HG02981 (cell line): ENCODE results near the gene CEP57L1.
"Not testable (repeated sequence)": the region's sequence is repeated elsewhere in the genome, so short reads cannot be mapped to it uniquely, and the experiment has no call there.

Source experiments
- ATAC-seq: cut with Tn5 transposase; IDR thresholded peaks from one replicate; pipeline ENCODE4 v1.9.1; 2021; ENCODE audit warnings: mild to moderate bottlenecking, moderate library complexity; ENCODE audit not compliant: unreplicated experiment

The CEP57L1 gene

DNA sequence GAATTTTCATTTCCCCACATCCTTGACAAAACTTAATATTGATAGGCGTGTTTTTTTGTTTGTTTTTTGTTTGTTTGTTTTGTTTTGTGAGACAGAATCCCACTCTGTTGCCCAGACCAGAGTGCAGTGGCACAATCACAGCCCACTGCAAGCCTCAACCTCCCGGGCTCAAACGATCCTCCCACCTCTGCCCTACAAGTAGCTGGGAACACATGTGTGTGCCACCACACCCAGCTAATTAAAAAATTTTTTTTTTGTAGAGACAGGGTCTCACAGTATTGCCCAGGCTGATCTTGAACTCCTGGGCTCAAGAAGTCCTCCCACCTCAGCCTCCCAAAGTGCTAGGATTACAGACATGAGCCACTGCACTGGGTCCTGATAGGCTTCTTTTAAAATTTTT lies 9.2 kb downstream of the CEP57L1 start:
- no peak for ATAC-seq

DNA sequence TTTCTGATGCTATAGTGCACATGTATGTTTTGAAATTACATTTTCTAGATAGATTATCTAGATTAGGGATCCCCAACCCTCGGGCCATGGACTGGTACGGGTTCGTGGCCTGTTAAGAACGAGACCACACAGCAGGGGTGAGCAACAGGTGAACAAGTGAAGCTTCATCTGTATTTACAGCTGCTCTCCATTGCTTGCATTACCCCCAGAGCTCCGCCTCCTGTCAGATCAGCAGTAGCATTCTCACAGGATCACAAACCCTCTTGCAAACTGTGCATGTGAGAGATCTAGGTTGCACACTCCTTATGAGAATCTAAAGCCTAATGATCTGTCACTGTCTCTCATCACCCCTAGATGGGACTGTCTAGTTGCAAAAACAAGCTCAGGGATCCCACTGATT lies 10.4 kb downstream of the CEP57L1 start:
- ATAC-seq: no peak

DNA sequence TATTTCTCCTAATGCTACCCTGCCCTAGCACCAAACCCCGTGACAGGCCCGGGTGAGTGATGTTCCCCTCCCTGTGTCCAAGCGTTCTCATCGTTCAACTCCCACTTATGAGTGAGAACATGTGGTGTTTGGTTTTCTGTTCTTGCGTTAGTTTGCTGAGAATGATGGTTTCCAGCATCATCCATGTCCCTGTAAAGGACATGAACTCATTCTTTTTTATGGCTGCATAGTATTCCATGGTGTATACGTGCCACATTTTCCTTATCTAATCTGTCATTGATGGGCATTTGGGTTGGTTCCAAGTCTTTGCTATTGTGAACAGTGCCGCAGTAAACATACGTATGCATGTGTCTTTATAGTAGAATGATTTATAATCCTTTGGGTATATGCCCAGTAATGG lies 14.4 kb downstream of the CEP57L1 start:
- not testable (repeated sequence) for ATAC-seq

DNA sequence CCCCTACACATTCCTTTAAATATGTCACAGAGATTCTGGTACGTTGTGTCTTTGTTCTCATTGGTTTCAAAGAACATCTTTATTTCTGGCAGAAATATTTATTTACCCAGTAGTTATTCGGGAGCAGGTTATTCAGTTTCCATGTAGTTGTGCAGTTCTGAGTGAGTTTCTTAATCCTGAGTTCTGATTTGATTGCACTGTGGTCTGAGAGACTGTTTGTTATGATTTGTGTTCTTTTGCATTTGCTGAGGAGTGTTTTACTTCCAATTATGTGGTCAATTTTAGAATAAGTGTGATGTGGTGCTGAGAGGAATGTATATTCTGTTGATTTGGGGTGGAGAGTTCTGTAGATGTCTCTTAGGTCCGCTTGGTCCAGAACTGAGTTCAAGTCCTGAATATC lies 17.4 kb downstream of the CEP57L1 start:
- not testable (repeated sequence) for ATAC-seq

DNA sequence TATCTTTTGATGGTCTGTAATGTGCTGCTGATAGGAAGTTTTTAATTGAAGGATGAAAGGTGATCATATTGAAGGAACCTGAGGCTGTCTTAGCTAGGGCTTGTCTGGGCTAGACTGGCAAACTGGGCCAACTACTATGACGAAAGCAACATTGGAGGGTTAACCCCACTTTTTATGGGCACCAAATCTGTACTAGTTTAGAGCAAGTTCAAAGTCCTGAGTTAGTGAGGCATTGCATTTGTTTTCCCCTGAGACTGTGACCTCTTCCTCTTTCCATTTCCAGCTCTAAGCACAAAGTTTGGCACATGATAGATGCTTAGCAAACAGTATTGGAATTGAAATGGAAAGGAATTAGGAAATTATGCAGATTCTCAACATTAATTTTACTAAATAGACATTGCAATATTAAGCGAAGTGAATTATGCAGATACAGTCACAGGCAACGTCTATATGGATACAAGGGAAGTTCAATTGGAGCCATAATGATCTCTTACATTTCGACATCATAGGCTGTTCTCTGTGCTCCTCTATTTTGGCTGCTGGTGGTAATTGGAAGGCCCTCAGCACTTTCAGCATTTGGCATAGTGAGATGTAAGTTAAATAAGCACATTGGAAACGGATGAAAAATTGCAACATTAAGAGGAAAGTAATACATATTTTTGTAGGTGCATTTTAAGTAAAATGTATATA lies 22.2 kb downstream of the CEP57L1 start:
- ATAC-seq: peak; percentile 83

GRCh38 chr6:109118337-109118736 lies 23.0 kb downstream of the CEP57L1 start:
- ATAC-seq: no peak

DNA sequence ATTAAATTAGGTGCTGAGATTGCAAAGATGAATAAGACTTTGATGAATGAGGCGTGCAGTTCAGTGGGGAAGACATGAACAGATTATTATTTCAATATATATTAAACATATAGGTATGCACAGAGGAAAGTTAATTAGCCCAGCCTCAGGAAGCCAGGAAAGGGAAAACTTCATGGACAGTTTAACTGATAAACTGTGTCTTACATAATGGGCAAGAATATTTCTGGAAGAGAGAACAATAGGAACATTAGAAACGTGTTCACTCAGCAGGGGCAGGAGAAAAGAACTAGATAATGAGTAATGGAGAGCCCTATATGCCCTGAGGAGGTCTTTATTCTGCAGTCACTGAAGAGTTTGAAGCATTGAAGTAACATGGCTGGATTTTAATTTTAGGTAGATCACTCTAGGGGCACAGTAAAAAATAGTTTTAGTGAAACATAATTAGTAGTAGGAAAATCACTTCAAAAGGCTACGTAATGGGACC lies 23.6 kb downstream of the CEP57L1 start:
- ATAC-seq: no peak

DNA sequence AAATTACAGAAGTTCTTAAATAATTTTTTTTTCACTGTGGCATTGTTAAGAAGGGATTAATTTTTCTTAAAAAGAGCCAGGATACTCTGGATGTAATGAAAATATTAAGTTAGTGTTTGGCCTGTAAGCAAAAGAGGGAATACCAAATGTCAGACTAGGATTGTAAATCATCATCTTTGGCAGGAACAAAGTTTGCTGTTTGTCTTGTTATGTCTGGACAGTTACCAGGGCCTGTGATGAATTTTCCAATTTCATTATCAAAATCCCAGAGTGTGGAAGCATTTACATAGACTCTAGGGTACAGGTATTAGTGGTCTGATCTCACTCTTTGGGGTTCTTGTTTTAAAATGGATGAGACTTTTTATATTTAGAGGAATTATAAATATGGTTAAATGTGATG lies 26.1 kb downstream of the CEP57L1 start:
- ATAC-seq: no peak

GRCh38 chr6:109124219-109124618 lies 28.9 kb downstream of the CEP57L1 start:
- ATAC-seq: no peak

DNA sequence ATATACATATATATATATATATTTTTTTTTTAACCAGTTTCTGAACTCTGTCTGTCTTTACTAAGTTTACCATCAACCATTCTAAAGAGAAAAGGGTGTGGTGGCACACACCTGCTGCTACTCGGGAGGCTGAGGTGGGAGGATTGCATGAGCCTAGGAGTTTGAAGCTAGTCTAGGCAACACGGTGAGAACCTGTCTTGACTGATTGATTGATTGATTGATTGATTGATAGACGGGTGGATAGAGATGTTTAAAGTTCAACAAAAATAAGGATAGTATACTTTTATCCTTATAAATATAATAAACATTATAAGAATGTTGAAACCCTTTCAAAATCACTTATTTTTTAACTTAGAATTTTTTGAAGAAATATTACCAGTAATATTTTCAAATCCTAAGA lies 30.2 kb downstream of the CEP57L1 start:
- no peak for ATAC-seq

DNA sequence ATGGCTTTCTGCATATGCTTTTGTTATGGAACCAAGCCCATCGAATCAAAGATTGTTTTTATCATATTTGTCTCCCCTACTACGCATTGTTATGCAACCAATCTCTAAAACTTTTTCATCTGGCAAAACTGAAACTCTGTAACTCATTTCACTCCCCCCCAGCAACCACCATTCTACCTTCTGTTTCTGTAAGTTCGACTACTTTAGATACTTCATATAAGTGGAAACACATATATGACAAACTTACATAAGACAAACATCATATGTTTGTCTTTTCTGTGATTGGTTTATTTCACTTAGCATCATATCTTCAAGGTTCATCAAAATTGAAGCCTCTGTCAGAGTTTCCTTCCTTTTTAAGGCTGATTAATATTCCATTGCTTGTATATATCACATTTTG lies 34.8 kb downstream of the CEP57L1 start:
- no peak for ATAC-seq

DNA sequence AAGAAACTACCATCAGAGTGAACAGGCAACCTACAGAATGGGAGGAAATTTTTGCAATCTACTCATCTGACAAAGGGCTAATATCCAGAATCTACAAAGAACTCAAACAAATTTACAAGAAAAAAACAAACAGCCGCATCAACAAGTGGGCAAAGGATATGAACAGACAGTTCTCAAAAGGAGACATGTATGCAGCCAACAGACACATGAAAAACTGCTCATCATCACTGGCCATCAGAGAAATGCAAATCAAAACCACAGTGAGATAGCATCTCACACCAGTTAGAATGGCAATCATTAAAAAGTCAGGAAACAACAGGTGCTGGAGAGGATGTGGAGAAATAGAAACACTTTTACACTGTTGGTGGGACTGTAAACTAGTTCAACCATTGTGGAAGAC lies 40.3 kb downstream of the CEP57L1 start:
- ATAC-seq: not testable (repeated sequence)

GRCh38 chr6:109136039-109136438 lies 40.7 kb downstream of the CEP57L1 start:
- not testable (repeated sequence) for ATAC-seq

GRCh38 chr6:109136530-109136929 lies 41.2 kb downstream of the CEP57L1 start:
- not testable (repeated sequence) for ATAC-seq

- ATAC-seq: no peak
These were observed 43.8 kb downstream of the CEP57L1 start for GRCh38 chr6:109139109-109139508.

DNA sequence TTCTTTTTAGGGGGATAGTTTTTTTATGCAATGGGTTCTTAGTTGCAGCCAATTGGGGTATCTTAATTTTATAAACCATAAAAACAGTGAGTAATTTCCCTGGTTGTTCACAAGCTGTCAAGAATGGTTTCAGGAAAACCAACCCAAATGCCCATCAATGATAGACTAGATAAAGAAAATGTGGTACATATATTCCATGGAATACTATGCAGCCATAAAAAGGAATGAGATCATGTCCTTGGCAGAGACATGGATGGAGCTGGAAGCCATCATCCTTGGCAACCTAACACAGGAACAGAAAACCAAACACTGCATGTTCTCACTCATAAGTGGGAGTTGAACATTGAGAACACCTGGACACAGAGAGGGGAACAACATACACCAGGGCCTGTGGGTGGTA lies 46.8 kb downstream of the CEP57L1 start:
- not testable (repeated sequence) for ATAC-seq

- ATAC-seq: no peak
These were observed 47.9 kb downstream of the CEP57L1 start for GRCh38 chr6:109143191-109143590.

GRCh38 chr6:109148251-109148650 lies 52.9 kb downstream of the CEP57L1 start:
- not testable (repeated sequence) for ATAC-seq

- ATAC-seq: not testable (repeated sequence)
These were observed 53.4 kb downstream of the CEP57L1 start for GRCh38 chr6:109148716-109149115.

DNA sequence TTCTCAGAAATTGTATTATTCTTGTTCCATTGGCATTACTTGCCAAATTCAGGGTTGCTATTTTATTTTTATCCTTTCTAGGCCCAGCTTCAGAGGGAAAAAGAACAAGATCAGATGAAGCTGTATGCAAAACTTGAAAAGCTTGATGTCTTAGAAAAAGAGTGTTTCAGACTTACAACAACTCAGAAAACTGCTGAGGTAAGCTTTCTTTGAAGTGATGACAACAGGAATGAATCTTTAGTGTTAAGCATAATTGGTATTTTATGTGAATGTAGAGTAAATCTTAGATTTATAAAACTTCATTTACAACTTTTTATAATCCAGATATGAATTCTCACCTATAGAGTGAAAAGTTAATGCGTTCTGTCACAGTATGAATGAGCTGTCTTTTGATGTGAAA lies 58.4 kb downstream of the CEP57L1 start:
- ATAC-seq: no peak

DNA sequence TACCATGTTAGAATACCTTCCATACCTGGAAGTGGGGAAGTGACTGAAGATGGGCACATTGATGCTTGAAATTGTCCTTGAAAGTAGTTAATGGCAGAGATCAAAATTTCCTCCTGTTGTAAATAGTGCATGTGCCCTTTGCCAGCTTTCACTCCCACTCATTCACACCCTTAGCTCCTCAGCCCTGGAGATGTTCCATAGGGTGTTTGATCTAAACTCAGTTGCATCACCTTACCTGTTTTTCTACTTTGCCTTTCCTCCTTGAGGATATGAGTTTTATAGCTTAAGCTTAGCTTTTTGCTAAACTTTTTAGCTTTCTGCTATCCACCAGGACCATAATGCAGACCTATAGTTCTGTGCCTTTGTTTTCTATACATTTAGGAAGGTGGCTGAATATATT lies 69.0 kb downstream of the CEP57L1 start:
- no peak for ATAC-seq

- no peak for ATAC-seq
These were observed 70.2 kb downstream of the CEP57L1 start for GRCh38 chr6:109165392-109165974.

DNA sequence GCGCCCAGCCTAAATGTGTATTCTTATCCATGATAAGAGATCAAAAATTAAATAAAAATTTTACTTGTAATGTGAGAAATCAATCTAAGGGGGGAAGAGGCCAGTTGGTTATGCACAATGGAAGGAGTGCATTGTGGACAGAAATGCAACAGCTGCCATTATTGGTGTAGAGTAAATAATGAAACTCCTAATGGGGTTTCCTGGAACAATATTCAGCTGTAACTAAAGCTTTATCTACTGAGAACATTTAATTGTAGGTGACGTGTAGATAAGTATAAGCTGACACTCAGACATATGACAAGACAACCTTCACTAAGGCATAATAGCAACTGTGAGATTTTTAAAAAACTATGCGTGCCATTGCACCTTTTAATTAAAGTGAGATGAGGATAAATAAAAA lies 71.4 kb downstream of the CEP57L1 start:
- ATAC-seq: no peak
